Gastroesophageal sphincter (tissue), 4 donors: ENCODE results near the gene LIN9. TPM values are rescaled to one million over a fixed set of nuclear protein-coding genes. Genes with fewer than 3 reads are reported as not detected.

Experiments
- ATAC-seq: fragments of 150-250 bp; one replicate; pipeline ENCODE4 v1.9.1; 2016; ENCODE audit warnings: mild to moderate bottlenecking, moderate library complexity
- H3K27ac ChIP-seq, 4 donors: fragments of 200-600 bp; sonication (generic) in 3 of 4; 1 replicate in 3 of 4; 2 replicates in 1 of 4; pipeline ENCODE4 v1.5.1; 2016 to 2019
- H3K27me3 ChIP-seq: fragments of 200-600 bp; sonication (generic); one replicate; pipeline ENCODE4 v1.5.1; 2019
- H3K36me3 ChIP-seq, 2 donors: fragments of 200-600 bp; sonication (generic); one replicate each; pipeline ENCODE4 v1.5.1; 2019; ENCODE audit warnings: control low read depth in 1 of 2
- H3K4me1 ChIP-seq, 3 donors: fragments of 200-600 bp; sonication (generic); 1 replicate in 2 of 3; 2 replicates in 1 of 3; pipeline ENCODE4 v1.5.1; 2016 to 2019; ENCODE audit warnings: control low read depth in 2 of 3
- H3K4me3 ChIP-seq, 2 donors: fragments of 200-600 bp; sonication (generic); one replicate each; pipeline ENCODE4 v1.5.1; 2019; ENCODE audit warnings: mild to moderate bottlenecking in 1 of 2, moderate library complexity in 1 of 2
- H3K9me3 ChIP-seq, 3 donors: fragments of 200-600 bp; sonication (generic); one replicate each; pipeline ENCODE4 v1.5.1; 2017 to 2019; ENCODE audit warnings: control low read depth in 2 of 3
- EP300 ChIP-seq: sonication (generic); formaldehyde crosslinking; IDR thresholded peaks from one replicate; pipeline ENCODE4 v1.6.1; 2017; ENCODE audit warnings: antibody characterized with exemption, mild to moderate bottlenecking
- POLR2A ChIP-seq, 2 donors: fragments of 450-650 bp; IDR thresholded peaks; one replicate each; pipeline ENCODE4 v1.6.1; 2017; ENCODE audit warnings: antibody characterized with exemption in 2 of 2, mild to moderate bottlenecking in 2 of 2, moderate library complexity in 1 of 2
- POLR2AphosphoS5 ChIP-seq: sonication (generic); formaldehyde crosslinking; IDR thresholded peaks from one replicate; pipeline ENCODE4 v1.6.1; 2017; ENCODE audit warnings: antibody characterized with exemption
- WGBS, 2 donors: methylation state at CpG; one replicate each; pipeline ENCODE4 v1.1.5; 2018; ENCODE audit warnings: low coverage in 1 of 2; 5-methylcytosine and 5-hydroxymethylcytosine counted together
- total RNA-seq, 4 donors: library from RNA; depleted of rRNA; stranded (reverse); fragments of >200 nt; gene quantifications; one replicate each; pipeline ENCODE4 v1.1.0, GENCODE V29; 2016
- TF ChIP-seq, protein P1 (sequence below), 4 experiments: fragments of 200-600 bp in 2 of 4; fragments of 450-650 bp in 2 of 4; sonication (generic) in 1 of 4; IDR thresholded peaks; one replicate each; pipeline ENCODE4 v1.5.1; 2017 to 2019; ENCODE audit warnings: antibody characterized with exemption in 4 of 4, mild to moderate bottlenecking in 2 of 4, moderate library complexity in 2 of 4

Gene LIN9
- total RNA-seq, 4 donors from 2014 or later = 2.8 to 5.4 (median 3.4) TPM

DNA sequence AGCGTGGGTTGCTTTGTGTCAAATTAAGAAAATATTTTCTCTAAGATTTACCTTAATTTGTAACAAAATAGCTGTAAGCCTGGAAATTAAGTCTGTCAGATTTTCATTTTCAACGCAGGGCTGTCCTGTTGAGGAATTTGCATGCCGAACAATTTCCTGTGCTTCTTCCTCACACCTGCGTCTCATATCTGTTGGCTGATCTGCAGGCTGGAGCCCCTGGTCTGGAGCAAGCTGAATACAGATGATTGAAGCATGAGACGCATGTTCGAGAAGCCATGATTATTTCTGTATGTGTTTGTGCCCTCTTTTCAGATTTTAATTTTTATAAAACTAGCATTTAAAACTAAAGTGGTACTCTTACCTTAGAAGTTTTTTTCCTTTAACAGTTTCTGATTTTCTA lies 75.7 kb downstream of the LIN9 start:
- Histone ChIP-seq H3K4me1 (no peaks in the 10 kb centered on the region), H3K9me3 (no peaks in the 10 kb centered on the region), H3K27ac (no peak overlapping the region), H3K27me3 (no peaks in the 10 kb centered on the region), H3K4me3 (no peak overlapping the region), H3K36me3 (peaks cover 0 to 29% of the 10 kb centered on the region in 2 donors)
- TF ChIP-seq POLR2A (IDR thresholded peaks at IDR 0.05) = no peak
- TF ChIP-seq EP300 = no peak
- ATAC-seq = no peak
- WGBS, 2 donors = 88 to 90% methylated on average over 6 of the region's 6 CpGs

DNA sequence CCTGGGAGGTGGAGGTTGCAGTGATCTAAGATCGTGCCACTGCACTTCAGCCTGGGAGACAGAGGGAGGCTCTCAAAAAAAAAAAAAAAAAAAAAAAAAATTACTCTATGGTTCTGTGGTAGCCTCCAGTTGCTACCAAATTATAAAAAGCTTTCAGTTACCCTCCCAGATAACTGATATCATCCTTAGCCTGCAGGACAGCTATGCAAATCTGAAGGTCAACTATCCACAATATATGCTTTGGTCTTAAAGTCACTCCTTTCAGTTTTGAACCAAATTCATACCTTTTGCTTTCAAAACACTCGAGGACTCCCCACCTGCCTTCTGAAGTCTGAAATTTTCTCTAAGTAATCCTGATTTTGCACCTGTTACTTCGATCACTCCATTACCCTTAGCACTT lies 82.4 kb downstream of the LIN9 start:
- no peaks in the 10 kb centered on the region for H3K36me3 ChIP-seq
- H3K4me1 ChIP-seq = peaks cover 0 to 13% (median 3%) of the 10 kb centered on the region in 3 donors
- H3K9me3 ChIP-seq = no peaks in the 10 kb centered on the region
- no peak overlapping the region for H3K27ac ChIP-seq
- peaks cover 37% of the 10 kb centered on the region for H3K27me3 ChIP-seq
- WGBS, 2 donors = 94 to 100% methylated on average over 2 to 3 of the region's 3 CpGs
- H3K4me3 ChIP-seq = no peak overlapping the region
- TF ChIP-seq, protein P1, sequence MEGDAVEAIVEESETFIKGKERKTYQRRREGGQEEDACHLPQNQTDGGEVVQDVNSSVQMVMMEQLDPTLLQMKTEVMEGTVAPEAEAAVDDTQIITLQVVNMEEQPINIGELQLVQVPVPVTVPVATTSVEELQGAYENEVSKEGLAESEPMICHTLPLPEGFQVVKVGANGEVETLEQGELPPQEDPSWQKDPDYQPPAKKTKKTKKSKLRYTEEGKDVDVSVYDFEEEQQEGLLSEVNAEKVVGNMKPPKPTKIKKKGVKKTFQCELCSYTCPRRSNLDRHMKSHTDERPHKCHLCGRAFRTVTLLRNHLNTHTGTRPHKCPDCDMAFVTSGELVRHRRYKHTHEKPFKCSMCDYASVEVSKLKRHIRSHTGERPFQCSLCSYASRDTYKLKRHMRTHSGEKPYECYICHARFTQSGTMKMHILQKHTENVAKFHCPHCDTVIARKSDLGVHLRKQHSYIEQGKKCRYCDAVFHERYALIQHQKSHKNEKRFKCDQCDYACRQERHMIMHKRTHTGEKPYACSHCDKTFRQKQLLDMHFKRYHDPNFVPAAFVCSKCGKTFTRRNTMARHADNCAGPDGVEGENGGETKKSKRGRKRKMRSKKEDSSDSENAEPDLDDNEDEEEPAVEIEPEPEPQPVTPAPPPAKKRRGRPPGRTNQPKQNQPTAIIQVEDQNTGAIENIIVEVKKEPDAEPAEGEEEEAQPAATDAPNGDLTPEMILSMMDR (IDR thresholded peaks at IDR 0.05) = no peak
- TF ChIP-seq POLR2A (IDR thresholded peaks at IDR 0.05) (no peak), EP300 (no peak), POLR2AphosphoS5 (no peak)
- ATAC-seq = no peak

DNA sequence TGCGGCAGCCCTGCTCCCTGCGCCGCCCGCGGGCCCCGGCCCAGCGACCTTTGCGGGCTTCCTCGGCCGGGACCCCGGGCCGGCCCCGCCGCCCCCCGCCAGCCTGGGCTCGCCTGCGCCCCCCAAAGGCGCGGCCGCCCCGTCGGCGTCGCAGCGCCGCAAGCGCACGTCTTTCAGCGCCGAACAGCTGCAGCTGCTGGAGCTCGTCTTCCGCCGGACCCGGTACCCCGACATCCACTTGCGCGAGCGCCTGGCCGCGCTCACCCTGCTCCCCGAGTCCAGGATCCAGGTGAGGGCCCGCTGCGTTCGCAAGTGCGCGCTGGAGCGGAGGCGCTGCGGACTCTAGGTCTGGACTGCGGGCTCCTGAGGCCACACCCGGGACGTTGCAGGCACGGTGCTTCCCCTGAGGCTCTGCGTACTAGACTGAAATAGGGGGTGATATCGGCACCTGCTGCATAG lies 85.1 kb downstream of the LIN9 start:
- no peak for ATAC-seq
- peak overlapping the region in 1 of 2 donors; percentile 49 for H3K4me3 ChIP-seq
- H3K4me1 ChIP-seq = peaks cover 0 to 13% (median 3%) of the 10 kb centered on the region in 3 donors
- peaks cover 37% of the 10 kb centered on the region for H3K27me3 ChIP-seq
- H3K9me3 ChIP-seq = no peaks in the 10 kb centered on the region
- H3K27ac ChIP-seq = no peak overlapping the region
- 0% methylated on average over 1 of the region's 55 CpGs; no CpG with 5 or more reads in 1 of the 2 donors for WGBS, 2 donors
- TF ChIP-seq, protein P1 (IDR thresholded peaks at IDR 0.05) = no peak
- TF ChIP-seq POLR2AphosphoS5 = no peak
- TF ChIP-seq POLR2A (IDR thresholded peaks at IDR 0.05) = no peak
- TF ChIP-seq EP300 = no peak
- H3K36me3 ChIP-seq = no peaks in the 10 kb centered on the region

DNA sequence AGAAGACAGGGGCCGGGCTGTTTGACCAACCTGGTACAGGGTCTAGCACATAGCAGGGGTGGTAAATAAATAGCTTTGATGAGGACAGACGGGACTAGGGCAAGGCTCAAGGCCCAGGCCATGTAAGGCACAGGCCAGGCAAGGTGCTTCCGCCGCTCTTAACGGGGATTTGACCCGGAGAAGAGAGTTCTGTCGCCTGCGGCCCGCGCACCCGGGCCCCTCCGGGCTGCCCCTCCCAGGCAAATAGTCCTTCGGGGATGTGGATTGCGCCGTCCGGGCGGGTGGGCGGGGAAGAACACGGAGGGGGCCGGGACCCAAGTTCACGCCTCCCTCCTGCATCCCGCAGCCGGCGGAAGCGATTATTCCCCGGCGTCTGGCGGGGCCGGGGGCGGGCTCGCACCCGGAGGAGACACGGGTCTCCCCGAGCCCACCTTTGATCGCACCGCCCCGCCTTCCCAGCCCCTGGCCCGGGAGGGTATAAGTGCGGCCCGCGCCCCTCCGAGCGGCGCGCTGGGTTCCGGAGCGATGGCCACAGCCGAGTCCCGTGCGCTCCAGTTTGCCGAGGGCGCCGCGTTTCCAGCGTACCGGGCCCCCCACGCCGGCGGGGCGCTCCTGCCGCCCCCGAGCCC lies 85.7 kb downstream of the LIN9 start, which contains the start of gene MIXL1:
Gene MIXL1, plus strand, starts transcription at position 508 of the 629 bp plus-strand sequence. Its CDS starts 18 bp downstream, at position 526.
- peaks cover 37% of the 10 kb centered on the region for H3K27me3 ChIP-seq
- TF ChIP-seq POLR2AphosphoS5 (no peak), EP300 (no peak), POLR2A (IDR thresholded peaks at IDR 0.05) (no peak)
- TF ChIP-seq, protein P1 (IDR thresholded peaks at IDR 0.05) = no peak
- no peak for ATAC-seq
- H3K36me3 ChIP-seq = no peaks in the 10 kb centered on the region
- H3K4me3 ChIP-seq = peak within 1 kb of the TSS in 1 of 2 donors; percentile 49
- H3K9me3 ChIP-seq = no peaks in the 10 kb centered on the region
- no peak within 1 kb of the TSS for H3K27ac ChIP-seq
- H3K4me1 ChIP-seq = peaks cover 0 to 13% (median 3%) of the 10 kb centered on the region in 3 donors
- no CpG with 5 or more reads among the region's 62 CpGs for WGBS, 2 donors

DNA sequence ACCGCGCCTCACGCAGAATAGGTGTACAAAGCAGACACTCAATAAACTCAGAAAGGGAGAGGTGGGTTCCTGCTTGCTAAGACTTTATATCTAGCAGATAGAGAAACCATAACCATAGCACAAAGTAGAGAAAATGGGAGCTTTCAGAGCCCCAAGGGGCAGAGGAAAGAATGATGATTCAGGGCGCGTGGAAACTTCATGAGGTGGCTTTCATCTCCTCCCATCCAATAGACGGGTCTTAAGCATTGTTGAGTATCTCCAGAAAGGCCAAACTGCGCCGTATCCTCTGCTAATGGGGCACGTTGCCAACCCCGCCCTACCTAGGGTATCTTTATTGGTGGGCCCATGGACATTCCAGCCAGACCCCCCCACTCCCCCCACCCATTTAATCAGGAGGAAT lies 86.3 kb downstream of the LIN9 start:
- no peaks in the 10 kb centered on the region for H3K9me3 ChIP-seq
- H3K27ac ChIP-seq = no peak overlapping the region
- peaks cover 37% of the 10 kb centered on the region for H3K27me3 ChIP-seq
- no peak for ATAC-seq
- WGBS, 2 donors = 86 to 90% methylated on average over 4 to 8 of the region's 10 CpGs
- H3K4me1 ChIP-seq = peaks cover 0 to 13% (median 3%) of the 10 kb centered on the region in 3 donors
- TF ChIP-seq EP300 (no peak), POLR2AphosphoS5 (no peak), POLR2A (IDR thresholded peaks at IDR 0.05) (no peak)
- TF ChIP-seq, protein P1 (IDR thresholded peaks at IDR 0.05) = no peak
- H3K4me3 ChIP-seq = no peak overlapping the region
- no peaks in the 10 kb centered on the region for H3K36me3 ChIP-seq
